Measurements from ENCODE around the gene NHERF2. TPM values are rescaled to one million over a fixed set of nuclear protein-coding genes. Genes with fewer than 3 reads are reported as not detected.

Gene NHERF2
- total and polyA plus RNA-seq, 9 of the 15 experiments (the other 6 are each of a cell fraction or from before 2014, with no cell fraction given), result 0.15 to 42.0 (median 12.5) TPM

- TF ChIP-seq TCFL5 (CRISPR knock-in tag; conservative IDR thresholded peaks at IDR 0.05) (no peak), CEBPZ (IDR thresholded peaks at IDR 0.05; ENCODE audit: borderline replicate concordance, low read depth, low read length) (no peak), CHD1 (IDR thresholded peaks at IDR 0.05; ENCODE audit: low read length) (peak; percentile 69), CBX3 (IDR thresholded peaks at IDR 0.05; ENCODE audit: borderline replicate concordance in 1 of 2, low read length in 2 of 2) (peak in 1 of 2 experiments; percentile 20; a peak in 1 of 3 replicates), CBX2 (IDR thresholded peaks at IDR 0.05; ENCODE audit: insufficient read depth, low read length, poor library complexity, severe bottlenecking) (no peak), OTX1 (CRISPR knock-in tag; IDR thresholded peaks at IDR 0.05) (no peak), COPS2 (conservative IDR thresholded peaks at IDR 0.05) (no peak), ZSCAN29 (IDR thresholded peaks at IDR 0.05) (no peak; the same call in 1 of the 2 replicates), NFE2 (IDR thresholded peaks at IDR 0.05; ENCODE audit: low read depth) (no peak), RUNX1 (IDR thresholded peaks at IDR 0.05; ENCODE audit: low read depth) (no peak), KLF16 (IDR thresholded peaks at IDR 0.05) (no peak), NFRKB (IDR thresholded peaks at IDR 0.05; ENCODE audit: low read depth) (peak; percentile 88), YY1 (IDR thresholded peaks at IDR 0.05; ENCODE audit: borderline replicate concordance in 1 of 3, control insufficient read depth in 1 of 3, extremely low read depth in 1 of 3, insufficient read depth in 3 of 3, insufficient read length in 1 of 3, insufficient replicate concordance in 2 of 3, low read depth in 1 of 3, low read length in 2 of 3) (peak in 2 of 3 experiments; percentile 72 to 79), HMG20A (CRISPR knock-in tag; conservative IDR thresholded peaks at IDR 0.05) (no peak), WHSC1 (IDR thresholded peaks at IDR 0.05; ENCODE audit: low read length) (no peak), DIDO1 (tag; IDR thresholded peaks at IDR 0.05; ENCODE audit: low read depth) (0 out of 2 replicates have a peak, but pooled peaks have one; percentile 38), RBM25 (IDR thresholded peaks at IDR 0.05; ENCODE audit: low read depth, low read length, severe bottlenecking) (no peak)
- TF ChIP-seq, protein P1, sequence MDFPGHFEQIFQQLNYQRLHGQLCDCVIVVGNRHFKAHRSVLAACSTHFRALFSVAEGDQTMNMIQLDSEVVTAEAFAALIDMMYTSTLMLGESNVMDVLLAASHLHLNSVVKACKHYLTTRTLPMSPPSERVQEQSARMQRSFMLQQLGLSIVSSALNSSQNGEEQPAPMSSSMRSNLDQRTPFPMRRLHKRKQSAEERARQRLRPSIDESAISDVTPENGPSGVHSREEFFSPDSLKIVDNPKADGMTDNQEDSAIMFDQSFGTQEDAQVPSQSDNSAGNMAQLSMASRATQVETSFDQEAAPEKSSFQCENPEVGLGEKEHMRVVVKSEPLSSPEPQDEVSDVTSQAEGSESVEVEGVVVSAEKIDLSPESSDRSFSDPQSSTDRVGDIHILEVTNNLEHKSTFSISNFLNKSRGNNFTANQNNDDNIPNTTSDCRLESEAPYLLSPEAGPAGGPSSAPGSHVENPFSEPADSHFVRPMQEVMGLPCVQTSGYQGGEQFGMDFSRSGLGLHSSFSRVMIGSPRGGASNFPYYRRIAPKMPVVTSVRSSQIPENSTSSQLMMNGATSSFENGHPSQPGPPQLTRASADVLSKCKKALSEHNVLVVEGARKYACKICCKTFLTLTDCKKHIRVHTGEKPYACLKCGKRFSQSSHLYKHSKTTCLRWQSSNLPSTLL (IDR thresholded peaks at IDR 0.05), result no peak
- TF ChIP-seq, protein P2, sequence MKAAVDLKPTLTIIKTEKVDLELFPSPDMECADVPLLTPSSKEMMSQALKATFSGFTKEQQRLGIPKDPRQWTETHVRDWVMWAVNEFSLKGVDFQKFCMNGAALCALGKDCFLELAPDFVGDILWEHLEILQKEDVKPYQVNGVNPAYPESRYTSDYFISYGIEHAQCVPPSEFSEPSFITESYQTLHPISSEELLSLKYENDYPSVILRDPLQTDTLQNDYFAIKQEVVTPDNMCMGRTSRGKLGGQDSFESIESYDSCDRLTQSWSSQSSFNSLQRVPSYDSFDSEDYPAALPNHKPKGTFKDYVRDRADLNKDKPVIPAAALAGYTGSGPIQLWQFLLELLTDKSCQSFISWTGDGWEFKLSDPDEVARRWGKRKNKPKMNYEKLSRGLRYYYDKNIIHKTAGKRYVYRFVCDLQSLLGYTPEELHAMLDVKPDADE (conservative IDR thresholded peaks at IDR 0.05; ENCODE audit: control insufficient read depth, low read depth, low read length), result 0 out of 2 replicates have a peak, but pooled peaks have one; percentile 50
- TF ChIP-seq, protein P3, sequence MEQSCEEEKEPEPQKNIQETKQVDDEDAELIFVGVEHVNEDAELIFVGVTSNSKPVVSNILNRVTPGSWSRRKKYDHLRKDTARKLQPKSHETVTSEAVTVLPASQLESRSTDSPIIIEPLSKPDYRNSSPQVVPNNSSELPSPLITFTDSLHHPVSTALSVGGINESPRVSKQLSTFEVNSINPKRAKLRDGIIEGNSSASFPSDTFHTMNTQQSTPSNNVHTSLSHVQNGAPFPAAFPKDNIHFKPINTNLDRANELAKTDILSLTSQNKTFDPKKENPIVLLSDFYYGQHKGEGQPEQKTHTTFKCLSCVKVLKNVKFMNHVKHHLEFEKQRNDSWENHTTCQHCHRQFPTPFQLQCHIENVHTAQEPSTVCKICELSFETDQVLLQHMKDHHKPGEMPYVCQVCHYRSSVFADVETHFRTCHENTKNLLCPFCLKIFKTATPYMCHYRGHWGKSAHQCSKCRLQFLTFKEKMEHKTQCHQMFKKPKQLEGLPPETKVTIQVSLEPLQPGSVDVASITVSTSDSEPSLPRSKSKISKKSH (CRISPR knock-in tag; IDR thresholded peaks at IDR 0.05), result no peak
Measured at GRCh38 chr16:2009791-2010510, 16.8 kb upstream of the NHERF2 start, which contains the start of gene ZNF598 (continued).

Measured in K562 (cell line).